GM21737 (cell line): ENCODE measurements around the gene COCH.
"Not testable (repeated sequence)": the region's sequence is repeated elsewhere in the genome, so short reads cannot be mapped to it uniquely, and the experiment has no call there.

Experiments used
- ATAC-seq: cut with Tn5 transposase; IDR thresholded peaks from one replicate; pipeline ENCODE4 v1.9.1; 2021; ENCODE audit warnings: mild to moderate bottlenecking, moderate library complexity; ENCODE audit not compliant: unreplicated experiment

The COCH gene

GRCh38 chr14:30874999-30875787 is 834 bp downstream of the COCH start:
- ATAC-seq, result peak; percentile 27

GRCh38 chr14:30875788-30876053 is 1.4 kb downstream of the COCH start:
- ATAC-seq, result no peak

- ATAC-seq, result no peak
Observed at GRCh38 chr14:30876692-30877091, 2.3 kb downstream of the COCH start.

GRCh38 chr14:30882431-30882830 is 8.1 kb downstream of the COCH start:
- ATAC-seq, result no peak

- no peak for ATAC-seq
Observed at GRCh38 chr14:30883508-30884294, 9.3 kb downstream of the COCH start.

- ATAC-seq, result no peak
Observed at GRCh38 chr14:30884901-30885300, 10.5 kb downstream of the COCH start.

- ATAC-seq, result no peak
Observed at GRCh38 chr14:30885840-30886740, 11.7 kb downstream of the COCH start.

- no peak for ATAC-seq
Observed at GRCh38 chr14:30888480-30889243, 14.3 kb downstream of the COCH start.

GRCh38 chr14:30889244-30889594 is 14.9 kb downstream of the COCH start:
- ATAC-seq, result no peak

GRCh38 chr14:30893819-30894218 is 19.5 kb downstream of the COCH start:
- ATAC-seq, result no peak

GRCh38 chr14:30894923-30895515 is 20.7 kb downstream of the COCH start:
- ATAC-seq, result no peak

GRCh38 chr14:30896435-30896834 is 22.1 kb downstream of the COCH start:
- ATAC-seq, result no peak

GRCh38 chr14:30897121-30897520 is 22.8 kb downstream of the COCH start:
- ATAC-seq, result not testable (repeated sequence)

GRCh38 chr14:30903285-30904124 is 29.1 kb downstream of the COCH start:
- no peak for ATAC-seq

GRCh38 chr14:30906752-30907658 is 32.6 kb downstream of the COCH start:
- no peak for ATAC-seq

GRCh38 chr14:30907659-30908057 is 33.3 kb downstream of the COCH start:
- no peak for ATAC-seq

GRCh38 chr14:30908826-30909225 is 34.5 kb downstream of the COCH start:
- no peak for ATAC-seq

- no peak for ATAC-seq
Observed at GRCh38 chr14:30914812-30915211, 40.5 kb downstream of the COCH start.
